Mesenchymal stem cell (in vitro differentiated cells and primary cell): ENCODE data around the gene TRPV5.

Experiments used
- DNase-seq: peaks from one replicate; pipeline ENCODE4 v3.0.0-alpha.2; 2013
- H2AFZ ChIP-seq: one replicate; pipeline ENCODE4 v1.6.1; 2013; ENCODE audit warnings: low read depth, mild to moderate bottlenecking, control low read depth, inconsistent platforms, low read length, moderate library complexity
- H2AK5ac ChIP-seq: 2 replicates; pipeline ENCODE4 v1.6.1; 2013; ENCODE audit warnings: low read length, moderate library complexity, mild to moderate bottlenecking, inconsistent platforms; ENCODE audit not compliant: severe bottlenecking
- H2BK120ac ChIP-seq: one replicate; pipeline ENCODE4 v1.6.1; 2013; ENCODE audit warnings: low read depth, mild to moderate bottlenecking, inconsistent platforms, low read length, moderate library complexity
- H2BK12ac ChIP-seq, 2 experiments: one replicate each; pipeline ENCODE4 v1.6.1; 2013; ENCODE audit warnings: inconsistent platforms in 2 of 2, low read length in 2 of 2, mild to moderate bottlenecking in 2 of 2, moderate library complexity in 2 of 2, control low read depth in 1 of 2
- H2BK15ac ChIP-seq: one replicate; pipeline ENCODE4 v1.6.1; 2013; ENCODE audit warnings: mild to moderate bottlenecking, low read depth, inconsistent platforms; ENCODE audit not compliant: poor library complexity, severe bottlenecking
- H2BK5ac ChIP-seq: 2 replicates; pipeline ENCODE4 v1.6.1; 2013; ENCODE audit warnings: low read depth, mild to moderate bottlenecking, low read length, control low read depth, inconsistent platforms; ENCODE audit not compliant: poor library complexity, severe bottlenecking
- H3K14ac ChIP-seq, 2 experiments: one replicate each; pipeline ENCODE4 v1.6.1; 2013; ENCODE audit warnings: inconsistent platforms in 2 of 2, low read length in 2 of 2, control low read depth in 1 of 2, mild to moderate bottlenecking in 1 of 2, moderate library complexity in 1 of 2
- H3K18ac ChIP-seq, 2 experiments: one replicate each; pipeline ENCODE4 v1.6.1; 2013; ENCODE audit warnings: inconsistent platforms in 2 of 2, low read length in 2 of 2, control low read depth in 1 of 2, low read depth in 1 of 2, mild to moderate bottlenecking in 1 of 2
- H3K23ac ChIP-seq, 2 experiments: one replicate each; pipeline ENCODE4 v1.6.1; 2013; ENCODE audit warnings: inconsistent platforms in 2 of 2, low read length in 2 of 2, mild to moderate bottlenecking in 2 of 2, moderate library complexity in 2 of 2, control low read depth in 1 of 2
- H3K27ac ChIP-seq: 2 replicates; pipeline ENCODE4 v1.5.1; 2013; ENCODE audit warnings: mild to moderate bottlenecking, moderate library complexity, low read length, control low read depth, inconsistent platforms; ENCODE audit not compliant: poor library complexity, severe bottlenecking
- H3K27me3 ChIP-seq, 2 experiments: 2 replicates each; pipeline versions ENCODE4 v1.6.1 to v1.7.0; 2013; ENCODE audit warnings: low read length in 2 of 2, mild to moderate bottlenecking in 2 of 2, moderate library complexity in 2 of 2, control low read depth in 1 of 2, inconsistent platforms in 1 of 2; ENCODE audit not compliant: control insufficient read depth in 1 of 2, insufficient read depth in 1 of 2
- H3K36me3 ChIP-seq, 2 experiments: 2 replicates each; pipeline versions ENCODE4 v1.6.1 to v1.7.0; 2013; ENCODE audit warnings: low read length in 2 of 2, control low read depth in 1 of 2, inconsistent platforms in 1 of 2, low read depth in 1 of 2, mild to moderate bottlenecking in 1 of 2; ENCODE audit not compliant: insufficient read depth in 2 of 2, control insufficient read depth in 1 of 2
- H3K4ac ChIP-seq, 2 experiments: one replicate each; pipeline ENCODE4 v1.6.1; 2013; ENCODE audit warnings: inconsistent platforms in 2 of 2, low read length in 2 of 2, mild to moderate bottlenecking in 2 of 2, moderate library complexity in 2 of 2, control low read depth in 1 of 2, low read depth in 1 of 2
- H3K4me1 ChIP-seq: 2 replicates; pipeline ENCODE4 v1.6.1; 2013; ENCODE audit warnings: low read depth, low read length, control low read depth; ENCODE audit not compliant: control insufficient read depth, insufficient read depth
- H3K4me2 ChIP-seq: 2 replicates; pipeline ENCODE4 v1.6.1; 2013; ENCODE audit warnings: low read length, mild to moderate bottlenecking, inconsistent platforms; ENCODE audit not compliant: poor library complexity, severe bottlenecking
- H3K4me3 ChIP-seq, 2 experiments: 2 replicates each; pipeline versions ENCODE4 v1.5.1 to v1.7.0; 2013; ENCODE audit warnings: low read length in 2 of 2, mild to moderate bottlenecking in 2 of 2, control low read depth in 1 of 2, low read depth in 1 of 2; ENCODE audit not compliant: insufficient read depth in 1 of 2
- H3K79me1 ChIP-seq: replicated peaks from 2 replicates; pipeline ENCODE4 v1.6.1; 2013; ENCODE audit warnings: mild to moderate bottlenecking, control low read depth, low read length, inconsistent platforms; ENCODE audit not compliant: poor library complexity, severe bottlenecking
- H3K9ac ChIP-seq: 2 replicates; pipeline ENCODE4 v1.7.0; 2013; ENCODE audit warnings: mild to moderate bottlenecking, low read length, moderate library complexity
- H3K9me3 ChIP-seq: 2 replicates; pipeline ENCODE4 v1.7.0; 2013; ENCODE audit warnings: mild to moderate bottlenecking, low read length; ENCODE audit not compliant: control insufficient read depth
- H4K8ac ChIP-seq: one replicate; pipeline ENCODE4 v1.6.1; 2013; ENCODE audit warnings: inconsistent platforms, mild to moderate bottlenecking, low read length, moderate library complexity
- H4K91ac ChIP-seq: one replicate; pipeline ENCODE4 v1.6.1; 2013; ENCODE audit warnings: mild to moderate bottlenecking, low read length, inconsistent platforms
- WGBS: methylation state at CpG from one replicate; pipeline ENCODE4 v1.1.7; 2013; ENCODE audit warnings: mixed read lengths; 5-methylcytosine and 5-hydroxymethylcytosine counted together

The TRPV5 gene

GRCh38 chr7:142935941-142936565 lies 2.5 kb upstream of the TRPV5 start:
- H3K4ac ChIP-seq = no peak overlapping the region
- no peak overlapping the region for H3K4me2 ChIP-seq
- no peaks in the 10 kb centered on the region for H3K9me3 ChIP-seq
- H2BK5ac ChIP-seq = no peak overlapping the region
- no peak overlapping the region for H2BK12ac ChIP-seq
- H4K91ac ChIP-seq = no peak overlapping the region
- H3K4me1 ChIP-seq = no peaks in the 10 kb centered on the region
- DNase-seq = no peak
- no peak overlapping the region for H2AFZ ChIP-seq
- no peaks in the 10 kb centered on the region for H3K79me1 ChIP-seq
- peaks cover 0 to 16% of the 10 kb centered on the region in 2 experiments for H3K27me3 ChIP-seq
- 77% methylated on average over 11 of the region's 12 CpGs for WGBS
- H3K14ac ChIP-seq = no peak overlapping the region
- no peak overlapping the region for H2BK120ac ChIP-seq
- no peak overlapping the region for H3K18ac ChIP-seq
- H3K9ac ChIP-seq = no peak overlapping the region
- H2AK5ac ChIP-seq = no peak overlapping the region
- H3K36me3 ChIP-seq = no peaks in the 10 kb centered on the region
- H4K8ac ChIP-seq = no peak overlapping the region
- no peak overlapping the region for H3K4me3 ChIP-seq
- H3K27ac ChIP-seq = no peak overlapping the region
- no peak overlapping the region for H3K23ac ChIP-seq
- H2BK15ac ChIP-seq = no peak overlapping the region

GRCh38 chr7:142934056-142934455 lies 510 bp upstream of the TRPV5 start:
- Histone ChIP-seq H3K27me3 (peaks cover 0 to 16% of the 10 kb centered on the region in 2 experiments), H4K8ac (no peak overlapping the region), H2BK120ac (no peak overlapping the region), H3K27ac (no peak overlapping the region), H3K23ac (no peak overlapping the region), H3K79me1 (no peaks in the 10 kb centered on the region), H2BK15ac (no peak overlapping the region), H3K18ac (no peak overlapping the region), H3K4me1 (no peaks in the 10 kb centered on the region), H4K91ac (no peak overlapping the region), H3K4me3 (no peak overlapping the region), H3K9me3 (no peaks in the 10 kb centered on the region), H3K4ac (no peak overlapping the region), H2AK5ac (no peak overlapping the region), H3K4me2 (no peak overlapping the region), H2BK5ac (no peak overlapping the region), H3K14ac (no peak overlapping the region), H3K36me3 (no peaks in the 10 kb centered on the region), H2BK12ac (no peak overlapping the region), H3K9ac (no peak overlapping the region), H2AFZ (no peak overlapping the region)
- no peak for DNase-seq
- 80% methylated on average over 12 of the region's 12 CpGs for WGBS

- WGBS = 84% methylated on average over 7 of the region's 7 CpGs
- no peak overlapping the region for H2BK12ac ChIP-seq
- H2BK15ac ChIP-seq = no peak overlapping the region
- no peak overlapping the region for H3K14ac ChIP-seq
- H3K4ac ChIP-seq = no peak overlapping the region
- H3K4me1 ChIP-seq = no peaks in the 10 kb centered on the region
- no peaks in the 10 kb centered on the region for H3K9me3 ChIP-seq
- no peak overlapping the region for H3K9ac ChIP-seq
- H3K23ac ChIP-seq = no peak overlapping the region
- H3K36me3 ChIP-seq = no peaks in the 10 kb centered on the region
- H2BK5ac ChIP-seq = no peak overlapping the region
- peaks cover 0 to 16% of the 10 kb centered on the region in 2 experiments for H3K27me3 ChIP-seq
- no peak overlapping the region for H3K27ac ChIP-seq
- no peak overlapping the region for H3K4me3 ChIP-seq
- no peak for DNase-seq
- H2BK120ac ChIP-seq = no peak overlapping the region
- no peak overlapping the region for H4K8ac ChIP-seq
- H3K18ac ChIP-seq = no peak overlapping the region
- no peak overlapping the region for H2AK5ac ChIP-seq
- H3K4me2 ChIP-seq = no peak overlapping the region
- no peaks in the 10 kb centered on the region for H3K79me1 ChIP-seq
- H2AFZ ChIP-seq = no peak overlapping the region
- H4K91ac ChIP-seq = no peak overlapping the region
These were observed 462 bp downstream of the TRPV5 start for GRCh38 chr7:142933092-142933475.

GRCh38 chr7:142932386-142933091 lies 1.0 kb downstream of the TRPV5 start:
- H2AK5ac ChIP-seq = no peak overlapping the region
- H3K18ac ChIP-seq = no peak overlapping the region
- no peak for DNase-seq
- 46% methylated on average over 5 of the region's 5 CpGs for WGBS
- no peak overlapping the region for H4K8ac ChIP-seq
- H3K27me3 ChIP-seq = peaks cover 0 to 16% of the 10 kb centered on the region in 2 experiments
- no peak overlapping the region for H3K14ac ChIP-seq
- no peak overlapping the region for H2BK15ac ChIP-seq
- no peak overlapping the region for H2BK5ac ChIP-seq
- no peak overlapping the region for H3K27ac ChIP-seq
- no peak overlapping the region for H2BK12ac ChIP-seq
- H3K23ac ChIP-seq = no peak overlapping the region
- H3K4me2 ChIP-seq = no peak overlapping the region
- H2AFZ ChIP-seq = no peak overlapping the region
- no peaks in the 10 kb centered on the region for H3K9me3 ChIP-seq
- H2BK120ac ChIP-seq = no peak overlapping the region
- H3K4me1 ChIP-seq = no peaks in the 10 kb centered on the region
- no peak overlapping the region for H3K4me3 ChIP-seq
- no peaks in the 10 kb centered on the region for H3K79me1 ChIP-seq
- no peak overlapping the region for H3K4ac ChIP-seq
- no peaks in the 10 kb centered on the region for H3K36me3 ChIP-seq
- H4K91ac ChIP-seq = no peak overlapping the region
- H3K9ac ChIP-seq = no peak overlapping the region
